Stomach (tissue), 4 donors: ENCODE results near the gene MEGF6.

Experiments
- CTCF ChIP-seq, 7 experiments: fragments of 450-650 bp in 4 of 7; fragments of 200-600 bp in 3 of 7; sonication (generic) in 3 of 7; IDR thresholded peaks; one replicate each; pipeline ENCODE4 v1.5.1; 2016 to 2019; ENCODE audit warnings: antibody characterized with exemption in 7 of 7, control low read depth in 2 of 7, mild to moderate bottlenecking in 1 of 7
- POLR2A ChIP-seq, 4 donors: fragments of 450-650 bp; IDR thresholded peaks; one replicate each; pipeline ENCODE4 v1.6.1; 2016; ENCODE audit warnings: antibody characterized with exemption in 4 of 4, control low read depth in 2 of 4, mild to moderate bottlenecking in 1 of 4, moderate library complexity in 1 of 4

- TF ChIP-seq CTCF (IDR thresholded peaks at IDR 0.05): no peak
- no peak for TF ChIP-seq POLR2A (IDR thresholded peaks at IDR 0.05)
Observed at GRCh38 chr1:3546048-3546384, 65.3 kb downstream of the MEGF6 start.
